HG03139 (cell line): ENCODE measurements around the gene DGUOK.
A peak's percentile ranks its signal among the peaks of the same experiment; 100 is the strongest.
"Not testable (repeated sequence)": the region's sequence is repeated elsewhere in the genome, so short reads cannot be mapped to it uniquely, and the experiment has no call there.

Experiments
- ATAC-seq: cut with Tn5 transposase; IDR thresholded peaks from one replicate; pipeline ENCODE4 v1.9.1; 2021; ENCODE audit not compliant: unreplicated experiment

The DGUOK gene

DNA sequence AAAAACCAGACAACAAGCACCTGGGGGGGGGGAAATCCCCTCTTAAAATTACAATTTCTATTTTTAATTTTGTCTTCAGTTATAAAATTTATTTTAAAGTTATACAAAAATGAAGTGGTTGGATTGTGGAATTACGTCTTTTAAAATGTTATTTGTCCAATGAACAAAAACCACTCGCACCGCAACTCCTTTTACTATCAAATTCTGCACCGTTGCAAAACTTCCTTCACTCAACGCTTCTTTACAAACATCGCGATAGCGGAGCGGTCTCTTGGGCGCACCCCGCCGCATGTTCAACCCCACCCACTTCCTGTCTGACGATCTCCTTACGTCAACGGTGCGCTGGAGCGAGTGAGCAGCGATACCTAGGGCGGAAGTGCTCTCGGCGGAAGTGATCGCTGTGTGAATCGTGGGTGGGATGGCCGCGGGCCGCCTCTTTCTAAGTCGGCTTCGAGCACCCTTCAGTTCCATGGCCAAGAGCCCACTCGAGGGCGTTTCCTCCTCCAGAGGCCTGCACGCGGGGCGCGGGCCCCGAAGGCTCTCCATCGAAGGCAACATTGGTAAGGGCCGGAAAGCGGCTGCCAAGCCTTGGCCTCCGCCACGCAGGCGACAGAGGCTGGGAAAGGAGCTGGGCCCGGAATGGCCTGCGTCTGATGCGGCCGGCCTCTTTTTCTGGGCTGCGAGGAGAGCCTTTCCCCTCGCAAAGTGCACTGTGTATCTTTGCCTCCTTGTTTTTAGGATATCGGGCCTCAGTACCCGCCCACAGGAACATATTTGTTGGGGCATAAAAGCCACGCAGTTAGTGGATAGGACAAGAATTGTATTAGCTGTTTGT lies at the start of gene DGUOK:
Gene DGUOK, plus strand, starts transcription at position 388 of the 835 bp plus-strand sequence. Its CDS starts 31 bp downstream, at position 419.
- peak; percentile 99 for ATAC-seq

DNA sequence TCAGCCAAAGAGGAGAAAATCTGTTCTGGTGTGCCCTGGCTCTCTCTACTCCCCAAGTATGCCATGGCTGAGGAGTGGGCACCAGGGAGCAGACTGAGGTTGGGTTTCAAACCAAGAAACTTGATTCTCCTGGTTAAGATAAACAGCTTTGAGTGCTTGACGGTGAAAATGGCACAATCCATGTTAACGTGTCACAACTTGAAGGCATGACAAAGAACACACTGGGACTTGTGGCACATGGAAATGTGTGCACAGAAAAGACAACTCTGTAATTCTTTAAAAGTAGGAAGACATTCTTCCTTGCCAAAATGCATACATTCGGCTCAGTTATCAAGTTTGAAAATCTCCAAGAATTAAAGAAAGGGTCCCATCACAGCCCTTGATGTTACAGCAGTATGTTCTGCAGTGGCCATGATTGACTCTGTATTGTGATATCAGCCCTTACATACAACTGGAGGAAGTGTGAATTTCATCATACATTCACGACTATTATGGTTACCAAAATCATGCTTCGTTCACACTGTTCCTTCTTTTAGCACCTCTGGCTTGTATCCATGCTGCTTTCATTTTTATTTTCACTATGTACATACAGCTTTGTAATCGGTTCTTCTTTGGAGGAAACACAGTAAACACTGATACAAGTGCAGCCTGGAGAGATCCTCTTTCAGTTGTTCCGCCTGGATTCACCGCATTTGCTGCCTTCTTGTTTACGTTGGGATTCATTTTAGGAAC lies 49.4 kb upstream of the DGUOK start:
- no peak for ATAC-seq

GRCh38 chr2:73877984-73878383 lies 48.7 kb upstream of the DGUOK start:
- not testable (repeated sequence) for ATAC-seq

DNA sequence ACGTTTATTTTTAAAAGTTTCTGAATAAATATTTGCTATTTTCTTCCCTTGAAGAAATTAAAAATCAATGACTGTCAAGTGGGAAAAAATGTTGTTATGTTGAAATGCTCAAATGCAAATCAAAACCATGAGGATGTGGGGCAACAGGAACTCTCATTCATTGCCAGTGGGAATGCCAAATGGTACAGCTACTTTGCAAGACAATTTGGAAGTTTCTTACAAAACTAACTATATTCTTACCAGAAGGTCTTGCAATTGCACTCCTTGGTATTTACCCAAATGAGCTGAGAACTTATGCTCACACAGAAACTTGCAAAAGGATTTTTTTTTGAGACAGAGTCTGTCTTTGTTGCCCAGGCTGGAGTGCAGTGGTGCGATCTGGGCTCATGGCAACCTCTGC lies 41.3 kb upstream of the DGUOK start:
- ATAC-seq: no peak

DNA sequence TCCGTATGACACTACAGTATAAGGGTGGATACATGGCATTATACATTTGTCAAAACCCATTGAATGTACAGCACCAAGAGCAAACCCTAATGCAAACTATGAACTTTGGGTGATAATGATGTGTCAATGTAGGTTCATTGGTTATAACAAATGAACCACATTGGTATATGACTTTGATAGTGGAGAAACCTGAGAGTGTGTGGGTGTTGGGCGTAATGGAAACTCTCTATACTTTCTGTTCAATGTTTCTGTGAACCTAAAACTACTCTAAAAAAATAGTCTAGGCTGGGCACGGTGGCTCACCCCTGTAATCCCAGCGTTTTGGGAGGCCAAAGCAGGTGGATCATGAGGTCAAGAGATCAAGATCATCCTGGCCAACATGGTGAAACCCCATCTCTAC lies 40.3 kb upstream of the DGUOK start:
- ATAC-seq: no peak

DNA sequence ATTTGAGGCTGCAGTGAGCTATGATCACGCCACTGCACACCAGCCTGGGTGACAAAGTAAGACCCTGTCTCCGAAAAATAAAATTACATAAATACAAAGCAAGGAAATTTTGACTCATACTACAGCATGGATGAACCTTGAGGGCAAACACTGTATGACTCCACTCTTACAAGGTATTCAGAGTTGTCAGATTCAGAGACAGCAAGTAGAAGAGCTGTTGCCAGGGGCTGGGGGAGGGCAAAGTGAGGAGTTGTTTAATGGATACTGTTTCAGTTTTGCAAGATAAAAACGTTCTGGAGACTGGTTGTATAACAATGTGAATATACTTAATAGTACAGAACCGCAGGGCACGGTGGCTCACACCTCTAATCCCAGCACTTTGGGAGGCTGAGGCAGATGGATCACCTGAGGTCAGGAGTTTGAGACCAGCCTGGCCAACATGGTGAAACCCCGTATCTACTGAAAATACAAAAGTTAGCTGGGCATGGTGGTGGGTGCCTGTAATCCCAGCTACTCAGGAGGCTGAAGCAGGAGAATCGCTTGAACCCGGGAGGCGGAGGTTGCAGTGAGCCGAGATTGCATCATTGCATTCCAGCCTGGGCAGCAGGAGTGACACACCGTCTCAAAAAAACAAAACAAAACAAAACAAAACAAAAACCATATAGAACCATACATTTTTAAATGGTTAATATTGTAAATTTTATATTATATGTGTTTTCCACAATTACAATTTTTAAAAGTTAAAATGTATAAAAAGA lies 38.9 kb upstream of the DGUOK start:
- not testable (repeated sequence) for ATAC-seq

DNA sequence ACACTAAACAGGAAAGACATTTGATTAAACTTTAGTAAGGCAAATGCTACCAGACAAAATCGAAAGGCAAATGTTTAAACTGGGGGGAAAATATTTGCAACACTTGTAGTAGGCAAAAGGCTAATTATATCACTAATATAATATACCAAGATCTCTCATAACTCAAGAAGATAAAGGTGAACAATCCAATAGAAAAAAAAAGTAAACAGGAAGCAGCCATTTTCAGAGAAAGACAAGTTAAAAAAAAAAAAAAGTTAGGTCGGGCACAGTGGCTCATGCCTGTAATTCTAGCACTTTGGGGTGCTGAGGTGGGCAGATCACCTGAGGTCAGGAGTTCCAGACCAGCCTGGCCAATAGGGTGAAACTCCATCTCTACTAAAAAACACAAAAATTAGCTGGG lies 38.3 kb upstream of the DGUOK start:
- no peak for ATAC-seq

DNA sequence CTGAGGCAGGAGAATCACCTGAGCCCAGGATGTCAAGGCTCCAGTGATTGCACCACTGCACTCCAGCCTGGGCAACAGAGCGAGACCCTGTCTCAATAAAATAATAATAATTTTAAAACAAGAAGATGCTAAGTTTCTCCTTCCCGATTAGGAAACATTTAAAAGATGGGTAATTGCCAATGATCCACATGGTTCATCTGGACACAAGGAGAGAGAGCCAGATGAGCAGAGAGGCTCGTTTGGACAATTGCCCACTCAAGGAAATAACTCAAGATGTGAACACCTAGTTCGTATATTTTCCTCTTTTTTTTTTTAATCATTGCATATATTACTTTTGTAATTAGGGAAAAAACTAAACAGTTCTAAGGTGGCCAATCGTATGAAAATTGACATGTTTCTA lies 37.5 kb upstream of the DGUOK start:
- no peak for ATAC-seq

DNA sequence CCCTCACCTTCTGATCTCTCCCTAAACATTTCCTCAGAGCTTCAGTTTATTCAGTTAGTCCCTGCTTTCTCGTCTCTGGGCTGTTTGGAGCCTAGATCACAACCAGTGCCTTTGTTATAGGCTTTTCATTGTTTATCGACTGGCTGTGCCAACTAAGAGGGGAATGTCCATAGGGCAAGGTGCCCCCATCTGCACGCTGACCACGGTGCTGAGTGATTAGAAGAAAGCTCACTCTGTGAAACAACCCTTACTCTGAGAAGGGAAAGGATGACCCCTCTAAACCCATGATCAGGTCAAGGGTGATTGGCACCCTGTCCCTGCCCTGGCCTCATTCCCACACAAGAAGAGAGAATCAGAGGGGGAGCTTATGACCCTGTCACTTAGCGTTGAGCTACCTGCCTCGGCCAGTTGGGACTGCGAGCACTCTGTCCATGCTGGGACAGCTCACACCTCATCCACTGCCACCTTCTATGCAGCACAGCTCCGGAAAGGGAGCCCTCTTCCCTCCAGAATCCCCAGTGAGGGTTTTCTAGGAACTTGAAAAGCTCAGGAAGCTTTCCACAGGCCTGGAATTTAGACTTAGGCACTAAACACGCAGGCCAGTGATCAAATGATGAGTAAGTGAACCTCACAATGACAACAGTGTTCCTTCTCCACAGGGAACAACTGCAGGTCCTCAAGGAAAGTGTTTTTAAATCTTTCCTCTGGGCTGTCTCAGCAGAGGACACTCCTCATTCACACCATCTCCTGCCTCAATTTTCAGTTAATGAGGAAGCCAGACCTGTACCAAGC lies 36.2 kb upstream of the DGUOK start:
- ATAC-seq: no peak

- no peak for ATAC-seq
Observed at GRCh38 chr2:73891276-73891901, 35.3 kb upstream of the DGUOK start.

- no peak for ATAC-seq
Observed at GRCh38 chr2:73892631-73893329, 33.9 kb upstream of the DGUOK start, which contains the start of gene ACTG2. Gene ACTG2, plus strand, starts transcription at chr2:73893008. Its CDS starts 8,304 bp downstream, at chr2:73901312.

DNA sequence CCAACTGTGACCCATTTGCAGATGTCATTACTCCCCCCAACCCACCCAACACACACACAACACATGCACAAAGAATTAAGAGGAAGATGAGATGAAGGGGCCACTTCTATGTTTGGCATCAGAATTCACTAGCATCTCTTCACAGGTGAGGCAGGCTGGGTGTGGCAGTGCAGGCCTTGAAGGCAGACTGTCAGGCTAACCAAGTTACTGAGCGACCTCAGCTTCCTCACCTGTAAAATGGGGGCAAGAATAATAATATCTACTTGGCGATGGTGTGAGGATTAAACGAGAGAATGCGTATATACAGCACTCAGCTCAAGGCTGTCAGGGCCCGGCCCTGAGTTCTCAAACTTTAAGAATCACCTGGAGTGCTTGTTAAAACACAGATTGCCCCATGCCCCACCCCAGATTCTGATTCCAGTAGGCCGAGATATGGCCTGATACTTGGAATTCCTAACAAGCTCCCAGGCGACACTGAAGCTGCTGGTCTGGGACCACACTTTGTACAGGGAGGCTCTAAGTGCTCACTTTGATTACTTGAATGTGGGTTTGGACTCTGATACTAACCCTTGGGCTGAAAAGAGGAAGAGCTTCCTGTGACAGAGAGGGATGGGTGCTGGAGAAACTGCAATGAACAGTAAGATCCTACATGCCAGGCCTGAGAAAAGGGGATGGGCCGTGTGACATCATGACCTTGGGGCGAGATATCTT lies 32.8 kb upstream of the DGUOK start:
- ATAC-seq: no peak

GRCh38 chr2:73894475-73894850 lies 32.2 kb upstream of the DGUOK start:
- no peak for ATAC-seq

DNA sequence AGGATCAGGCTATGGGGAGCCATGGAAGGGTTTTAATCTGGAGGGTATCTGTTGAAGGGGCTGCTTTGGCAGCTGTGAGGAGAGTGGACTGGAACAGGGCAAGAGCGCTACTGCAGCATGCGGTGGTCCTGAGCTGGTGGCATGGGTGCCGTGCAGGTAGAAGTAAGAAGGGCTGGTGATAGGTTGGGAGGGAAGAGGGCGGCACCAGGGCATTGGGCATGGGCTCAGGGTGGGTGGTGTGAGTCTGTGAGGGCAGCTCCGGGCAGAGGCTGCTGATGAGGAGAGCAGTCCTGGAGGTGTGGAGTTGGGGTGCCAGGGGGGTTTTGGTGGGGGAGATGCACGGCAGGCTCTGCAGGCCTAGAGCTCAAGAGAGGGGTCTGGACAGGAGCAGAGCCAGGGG lies 31.8 kb upstream of the DGUOK start:
- no peak for ATAC-seq

- ATAC-seq: no peak
Observed at GRCh38 chr2:73895473-73895872, 31.2 kb upstream of the DGUOK start.

DNA sequence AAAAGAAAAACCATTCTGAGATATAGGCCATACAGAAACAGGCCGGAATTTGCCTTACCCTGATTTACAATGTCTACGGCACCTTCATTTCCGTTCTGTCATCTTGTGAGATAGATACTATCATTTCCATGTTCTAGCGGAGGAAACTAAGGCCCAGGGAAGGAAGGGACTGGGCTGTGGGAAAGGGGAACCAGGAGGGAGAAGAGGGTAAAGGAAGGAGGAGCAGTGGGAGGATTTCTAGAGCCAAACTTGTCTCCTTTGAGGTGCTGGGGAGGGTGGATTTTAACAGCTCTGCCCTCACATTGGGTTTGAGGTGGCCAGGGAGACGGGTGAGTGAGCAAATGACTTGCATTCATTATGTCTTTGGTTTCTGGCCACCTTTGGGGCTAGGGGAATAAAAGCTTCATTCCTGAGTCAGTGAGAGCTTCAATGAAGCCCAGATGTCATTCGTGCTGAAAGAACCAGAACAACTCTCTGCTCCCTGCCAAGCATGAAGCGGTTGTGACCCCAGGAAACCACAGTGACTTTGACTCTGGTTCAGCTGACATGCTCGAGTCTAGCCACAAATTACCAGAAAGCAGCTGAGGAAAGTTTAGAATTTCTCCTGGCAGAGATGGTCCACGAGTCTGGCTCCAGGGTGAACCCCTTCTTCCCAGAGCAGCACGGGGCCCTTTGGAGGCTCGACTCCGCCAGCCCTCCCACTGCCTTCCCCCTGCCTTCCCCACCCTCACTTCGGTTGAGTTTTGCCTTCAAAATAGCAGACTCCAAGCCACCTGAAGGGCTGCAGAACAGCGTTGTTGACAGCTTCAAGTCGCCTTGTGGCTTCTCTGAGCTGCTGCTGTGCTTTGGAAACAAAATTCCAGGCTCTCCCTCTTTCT lies 30.1 kb upstream of the DGUOK start:
- peak; percentile 64 for ATAC-seq

DNA sequence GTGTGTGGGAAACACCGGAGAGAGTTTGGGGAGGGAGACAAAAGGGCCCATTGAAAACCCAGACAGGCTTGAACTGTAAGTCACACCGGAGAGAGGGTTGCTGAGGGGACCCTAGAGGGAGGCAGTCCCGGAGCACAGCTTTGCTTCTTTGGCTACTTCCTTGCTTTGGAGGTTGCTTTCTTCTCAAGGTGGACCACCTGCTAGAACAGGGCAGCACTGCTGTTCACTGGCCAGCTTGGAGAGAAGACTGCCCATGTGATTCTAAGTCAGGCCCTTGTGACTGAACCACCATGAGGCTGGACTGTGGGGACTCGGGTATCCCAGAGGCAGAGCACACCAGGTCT lies 29.5 kb upstream of the DGUOK start:
- no peak for ATAC-seq

- no peak for ATAC-seq
Observed at GRCh38 chr2:73897934-73898333, 28.7 kb upstream of the DGUOK start.
